Stimulated activated CD4-positive, alpha-beta T cell treated with anti-CD3 and anti-CD28 coated beads, Interleukin-4, amount 100 ng/mL, for 1 hour (primary cell): ENCODE data around the gene CACNB3.
"Not testable (repeated sequence)": the region's sequence is repeated elsewhere in the genome, so short reads cannot be mapped to it uniquely, and the experiment has no call there.

Experiments
- DNase-seq: peaks from one replicate; pipeline ENCODE4 v3.0.0-alpha.2; 2020

Gene CACNB3

DNA sequence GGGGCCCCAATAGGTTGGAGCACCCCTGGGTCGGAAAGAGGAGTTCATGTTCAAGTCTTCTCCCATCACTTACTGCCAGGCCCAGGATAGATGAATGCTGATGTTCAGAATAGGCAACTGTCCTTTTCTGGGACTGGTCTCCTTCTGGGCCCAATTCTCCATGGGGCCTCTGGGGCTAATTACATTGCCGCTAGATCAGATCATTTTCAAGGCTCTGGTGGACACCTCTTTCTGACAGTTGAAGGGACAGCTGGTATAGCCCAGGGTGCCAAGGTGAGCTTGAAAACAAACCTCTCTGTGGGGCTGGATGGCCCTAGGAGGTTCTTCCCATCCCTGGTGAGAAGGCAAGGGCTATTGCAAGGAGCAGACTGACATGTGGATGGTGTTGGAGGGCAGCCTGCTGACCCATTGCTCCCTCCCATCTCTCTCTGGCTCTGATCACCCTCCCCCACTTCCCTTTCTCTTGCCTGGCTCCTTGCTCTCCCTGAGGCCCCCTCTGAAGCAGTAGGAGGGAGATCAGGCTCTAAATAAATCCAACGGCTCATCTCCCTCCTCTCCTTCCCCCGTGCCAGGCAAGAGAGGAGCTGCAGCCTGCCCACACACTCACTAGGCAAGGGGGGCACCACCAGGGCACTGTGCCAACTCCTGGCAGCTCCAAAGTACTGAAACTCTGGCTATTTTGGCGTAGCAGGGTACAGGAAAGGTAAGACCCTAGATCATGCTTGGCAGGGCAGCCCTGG lies 1.9 kb downstream of the CACNB3 start:
- DNase-seq: no peak

DNA sequence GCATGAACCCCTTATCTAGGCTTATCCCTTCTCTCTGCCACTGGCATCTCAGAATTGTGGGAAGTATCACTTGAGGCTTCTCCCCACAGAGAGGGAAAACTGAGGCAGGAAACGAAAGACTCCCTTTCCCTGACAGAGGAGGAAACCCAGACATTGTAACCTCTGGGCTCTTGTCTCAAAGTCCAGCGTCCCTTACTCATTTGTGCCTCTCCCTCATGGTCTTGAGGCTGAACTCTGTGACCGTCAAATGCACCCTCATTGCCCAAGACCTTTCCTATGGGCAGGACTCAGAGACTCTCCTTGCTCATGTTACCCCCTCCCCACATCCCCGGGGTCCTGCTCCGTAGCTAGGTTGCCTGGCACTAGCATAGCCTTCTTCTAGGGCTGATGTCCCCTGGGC lies 3.8 kb downstream of the CACNB3 start:
- DNase-seq: no peak

- no peak for DNase-seq
Measured at GRCh38 chr12:48822711-48823110, 4.4 kb downstream of the CACNB3 start.

- no peak for DNase-seq
Measured at GRCh38 chr12:48823281-48823680, 5.0 kb downstream of the CACNB3 start.

DNA sequence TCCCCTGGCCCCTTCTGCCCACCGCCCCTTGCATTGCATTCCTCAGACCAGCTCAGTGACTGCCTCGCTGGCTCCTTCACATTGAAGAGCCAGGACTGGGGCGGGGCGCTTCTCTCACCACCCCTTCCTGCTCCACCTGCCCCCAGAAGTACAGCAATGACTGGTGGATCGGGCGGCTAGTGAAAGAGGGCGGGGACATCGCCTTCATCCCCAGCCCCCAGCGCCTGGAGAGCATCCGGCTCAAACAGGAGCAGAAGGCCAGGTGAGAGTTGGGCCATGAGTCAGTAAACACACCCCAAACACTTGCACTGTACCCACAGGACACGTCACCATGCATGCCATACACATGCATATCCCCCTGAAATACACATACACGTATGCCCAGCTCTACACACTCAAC lies 5.8 kb downstream of the CACNB3 start:
- DNase-seq: peak; percentile 10

DNA sequence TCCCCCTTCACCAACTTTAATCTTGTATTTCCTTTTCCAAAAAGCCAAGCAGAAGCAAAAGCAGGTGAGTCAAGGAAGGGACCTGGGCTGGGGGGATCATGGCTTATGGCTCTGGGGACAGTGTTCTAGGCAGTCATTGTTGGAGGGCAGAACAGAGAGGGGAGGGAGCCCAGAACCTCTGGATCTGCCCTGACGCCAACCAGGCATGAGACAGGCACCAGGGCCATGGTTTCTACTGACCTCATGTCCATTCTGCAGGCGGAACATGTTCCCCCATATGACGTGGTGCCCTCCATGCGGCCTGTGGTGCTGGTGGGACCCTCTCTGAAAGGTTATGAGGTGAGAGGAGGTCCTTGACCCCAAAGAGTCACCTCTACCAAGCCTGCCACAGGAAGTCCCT lies 6.6 kb downstream of the CACNB3 start:
- DNase-seq: no peak

GRCh38 chr12:48826209-48826855 lies 8.0 kb downstream of the CACNB3 start:
- no peak for DNase-seq

- DNase-seq: no peak
Measured at GRCh38 chr12:48827026-48827425, 8.7 kb downstream of the CACNB3 start.

DNA sequence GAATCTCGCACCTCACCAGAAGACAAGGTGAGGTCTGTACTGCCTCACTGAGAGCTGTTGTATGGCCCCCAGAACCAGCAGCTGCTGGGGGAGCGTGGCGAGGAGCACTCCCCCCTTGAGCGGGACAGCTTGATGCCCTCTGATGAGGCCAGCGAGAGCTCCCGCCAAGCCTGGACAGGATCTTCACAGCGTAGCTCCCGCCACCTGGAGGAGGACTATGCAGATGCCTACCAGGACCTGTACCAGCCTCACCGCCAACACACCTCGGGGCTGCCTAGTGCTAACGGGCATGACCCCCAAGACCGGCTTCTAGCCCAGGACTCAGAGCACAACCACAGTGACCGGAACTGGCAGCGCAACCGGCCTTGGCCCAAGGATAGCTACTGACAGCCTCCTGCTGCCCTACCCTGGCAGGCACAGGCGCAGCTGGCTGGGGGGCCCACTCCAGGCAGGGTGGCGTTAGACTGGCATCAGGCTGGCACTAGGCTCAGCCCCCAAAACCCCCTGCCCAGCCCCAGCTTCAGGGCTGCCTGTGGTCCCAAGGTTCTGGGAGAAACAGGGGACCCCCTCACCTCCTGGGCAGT lies 9.3 kb downstream of the CACNB3 start:
- DNase-seq: no peak

DNA sequence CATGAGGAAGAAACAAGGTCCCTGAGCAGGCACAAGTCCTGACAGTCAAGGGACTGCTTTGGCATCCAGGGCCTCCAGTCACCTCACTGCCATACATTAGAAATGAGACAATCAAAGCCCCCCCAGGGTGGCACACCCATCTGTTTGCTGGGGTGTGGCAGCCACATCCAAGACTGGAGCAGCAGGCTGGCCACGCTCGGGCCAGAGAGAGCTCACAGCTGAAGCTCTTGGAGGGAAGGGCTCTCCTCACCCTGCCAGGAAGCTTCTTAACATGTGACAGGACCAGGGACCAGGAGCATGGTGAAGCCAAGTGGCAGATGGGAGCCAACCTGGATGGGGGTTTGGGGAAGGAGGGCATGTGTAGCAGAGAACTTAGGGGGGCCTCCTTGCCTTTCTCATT lies 10.0 kb downstream of the CACNB3 start:
- no peak for DNase-seq

- DNase-seq: no peak
Measured at GRCh38 chr12:48828841-48829575, 10.7 kb downstream of the CACNB3 start.

DNA sequence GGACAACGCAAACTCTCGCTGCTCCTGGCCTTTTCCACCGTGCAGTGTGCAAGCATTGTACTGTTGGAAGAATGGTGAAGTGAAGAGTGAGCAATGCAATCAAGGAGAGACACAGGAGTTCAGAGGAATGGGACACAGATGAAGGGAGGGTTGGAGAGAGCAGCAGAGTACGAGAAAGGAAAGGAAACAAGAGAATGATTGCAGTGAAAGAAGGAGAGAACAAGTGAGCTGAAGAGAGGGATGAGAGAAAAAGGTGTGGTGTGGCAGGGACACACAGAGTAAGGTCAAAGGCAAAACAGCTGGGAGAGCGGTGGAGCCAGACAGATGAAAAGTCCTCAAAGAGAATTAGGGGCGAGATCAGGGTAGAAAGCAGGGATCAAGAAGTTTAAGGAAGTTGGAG lies 13.0 kb downstream of the CACNB3 start:
- no peak for DNase-seq

GRCh38 chr12:48832321-48833060 lies 14.2 kb downstream of the CACNB3 start:
- no peak for DNase-seq

GRCh38 chr12:48838048-48838447 lies 19.8 kb downstream of the CACNB3 start:
- DNase-seq: no peak

- DNase-seq: not testable (repeated sequence)
Measured at GRCh38 chr12:48842021-48842420, 23.7 kb downstream of the CACNB3 start.

GRCh38 chr12:48851883-48852733 lies 33.8 kb downstream of the CACNB3 start, which contains the start of gene DDX23:
Gene DDX23 (minus strand): TSS chr12:48852163. CDS start chr12:48845782, 6,381 bp downstream.
- peak; percentile 90 for DNase-seq

DNA sequence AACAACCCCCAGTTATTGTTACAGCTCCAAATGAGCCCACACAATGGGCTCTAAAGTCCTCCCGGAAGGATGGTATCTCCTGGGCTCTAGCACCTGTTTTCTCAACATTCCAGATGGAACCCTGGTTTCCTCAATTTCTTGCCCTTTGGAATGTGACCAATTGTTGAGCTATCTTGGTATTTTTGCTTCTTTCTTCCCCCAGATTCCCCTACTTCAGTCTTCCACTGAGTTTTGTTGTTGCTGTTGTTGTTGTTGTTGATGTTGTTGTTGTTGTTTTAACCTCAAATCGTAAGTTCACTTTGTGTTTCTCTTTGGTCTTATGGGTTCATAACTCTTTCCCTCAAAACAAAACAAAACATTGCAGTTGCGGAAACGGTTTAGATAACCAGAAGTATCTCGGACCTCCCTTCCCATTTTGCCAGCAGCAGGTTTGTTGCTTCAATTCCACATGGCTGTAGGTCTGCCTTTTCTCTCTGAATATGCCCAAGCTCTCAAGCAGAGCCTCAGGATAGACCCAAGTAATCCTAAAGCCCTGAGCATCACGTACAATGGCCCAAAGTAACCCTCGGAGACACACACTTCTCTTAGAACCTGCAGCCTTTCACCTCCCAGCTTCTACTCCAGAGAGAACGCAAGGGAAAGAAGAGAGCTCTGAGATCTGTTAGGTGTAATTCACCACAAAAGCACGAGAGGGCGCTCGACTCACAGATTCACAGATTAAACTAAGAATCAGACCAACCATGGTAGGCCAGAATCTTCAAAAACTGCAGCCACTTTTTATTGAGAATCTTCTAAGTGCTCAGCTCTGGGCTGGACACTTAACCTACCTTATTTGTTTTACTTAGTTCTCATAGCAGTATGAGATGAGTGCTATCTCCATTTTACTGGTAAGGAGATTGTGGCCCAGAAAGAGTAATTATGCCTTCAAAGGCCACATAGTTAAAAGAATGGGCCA lies 34.7 kb downstream of the CACNB3 start:
- peak; percentile 80 for DNase-seq

- no peak for DNase-seq
Measured at GRCh38 chr12:48854488-48854887, 36.2 kb downstream of the CACNB3 start.

DNA sequence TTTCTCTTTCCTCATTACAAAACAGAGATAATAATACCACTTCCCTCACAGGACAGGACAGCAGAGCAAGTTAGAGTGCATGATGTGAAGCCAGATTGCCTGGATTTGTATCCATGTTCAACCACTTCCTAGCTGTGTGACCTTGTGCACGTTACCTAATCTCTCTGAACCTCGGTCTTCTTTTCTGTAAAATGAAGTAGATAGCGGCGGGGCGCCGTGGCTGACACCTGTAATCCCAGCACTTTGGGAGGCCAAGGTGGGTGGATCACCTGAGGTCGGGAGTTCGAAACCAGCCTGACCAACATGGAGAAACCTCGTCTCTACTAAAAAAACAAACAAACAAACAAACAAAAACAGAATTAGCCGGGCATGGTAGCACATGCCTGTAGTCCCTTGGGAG lies 36.6 kb downstream of the CACNB3 start:
- DNase-seq: not testable (repeated sequence)

- no peak for DNase-seq
Measured at GRCh38 chr12:48856379-48856778, 38.1 kb downstream of the CACNB3 start.
